NB4 (cell line): ENCODE data around the gene SIK2.

Experiments
- CTCF ChIP-seq: IDR thresholded peaks from one replicate; pipeline ENCODE4 v1.5.1; 2012; ENCODE audit warnings: low read depth, low read length
- POLR2A ChIP-seq: IDR thresholded peaks from 2 replicates; pipeline ENCODE4 v1.6.1; 2011; ENCODE audit warnings: mild to moderate bottlenecking; ENCODE audit not compliant: insufficient read length; ENCODE audit errors: extremely low read depth

GRCh38 chr11:111596319-111596718, 5.9 kb upstream of the SIK2 start:
- no peak for TF ChIP-seq POLR2A
- TF ChIP-seq CTCF, result no peak
